ENCODE results near the gene SOX13.

Gene SOX13

GRCh38 chr1:204132718-204133117 is 59.8 kb downstream of the SOX13 start:
- no peak for DNase-seq

- no peak for DNase-seq
These were observed 61.2 kb downstream of the SOX13 start for GRCh38 chr1:204134103-204134502.

GRCh38 chr1:204136814-204137213 is 63.9 kb downstream of the SOX13 start:
- no peak for DNase-seq

GRCh38 chr1:204139088-204139487 is 66.2 kb downstream of the SOX13 start:
- no peak for DNase-seq

- DNase-seq: no peak
These were observed 67.0 kb downstream of the SOX13 start for GRCh38 chr1:204139952-204140351.

GRCh38 chr1:204141131-204141530 is 68.2 kb downstream of the SOX13 start:
- DNase-seq: no peak

- DNase-seq: no peak
These were observed 69.4 kb downstream of the SOX13 start for GRCh38 chr1:204142032-204142974.

GRCh38 chr1:204143276-204144041 is 70.5 kb downstream of the SOX13 start:
- DNase-seq: no peak

- DNase-seq: no peak
These were observed 72.2 kb downstream of the SOX13 start for GRCh38 chr1:204145033-204145504.

GRCh38 chr1:204146309-204146708 is 73.4 kb downstream of the SOX13 start:
- DNase-seq: no peak

- no peak for DNase-seq
These were observed 74.0 kb downstream of the SOX13 start for GRCh38 chr1:204146965-204147364.

- DNase-seq: no peak
These were observed 74.8 kb downstream of the SOX13 start for GRCh38 chr1:204147406-204148383.

GRCh38 chr1:204149107-204149506 is 76.2 kb downstream of the SOX13 start:
- no peak for DNase-seq

- DNase-seq: no peak
These were observed 77.0 kb downstream of the SOX13 start for GRCh38 chr1:204149635-204150565.

GRCh38 chr1:204150702-204151551 is 78.0 kb downstream of the SOX13 start:
- DNase-seq: no peak

- DNase-seq: peak; percentile 70
These were observed 78.8 kb downstream of the SOX13 start, which contains the start of gene ETNK2 for GRCh38 chr1:204151552-204152309. TSS of gene ETNK2 (minus strand) at chr1:204152044. CDS start at chr1:204151852, 192 bp downstream.

GRCh38 chr1:204152310-204153044 is 79.6 kb downstream of the SOX13 start:
- no peak for DNase-seq

GRCh38 chr1:204153667-204154066 is 80.8 kb downstream of the SOX13 start:
- no peak for DNase-seq

Data from CD4-positive, alpha-beta T cell treated with Interleukin-10 for 1 hour (primary cell).